NCI-H128 (cell line): ENCODE measurements around the gene ITIH1.
"Not testable (repeated sequence)": the region's sequence is repeated elsewhere in the genome, so short reads cannot be mapped to it uniquely, and the experiment has no call there.

Experiments used
- DNase-seq: peaks from one replicate; lab custom pipeline; 2025; ENCODE audit not compliant: unreplicated experiment; lab: John Stamatoyannopoulos, UW

Gene ITIH1, protein sequence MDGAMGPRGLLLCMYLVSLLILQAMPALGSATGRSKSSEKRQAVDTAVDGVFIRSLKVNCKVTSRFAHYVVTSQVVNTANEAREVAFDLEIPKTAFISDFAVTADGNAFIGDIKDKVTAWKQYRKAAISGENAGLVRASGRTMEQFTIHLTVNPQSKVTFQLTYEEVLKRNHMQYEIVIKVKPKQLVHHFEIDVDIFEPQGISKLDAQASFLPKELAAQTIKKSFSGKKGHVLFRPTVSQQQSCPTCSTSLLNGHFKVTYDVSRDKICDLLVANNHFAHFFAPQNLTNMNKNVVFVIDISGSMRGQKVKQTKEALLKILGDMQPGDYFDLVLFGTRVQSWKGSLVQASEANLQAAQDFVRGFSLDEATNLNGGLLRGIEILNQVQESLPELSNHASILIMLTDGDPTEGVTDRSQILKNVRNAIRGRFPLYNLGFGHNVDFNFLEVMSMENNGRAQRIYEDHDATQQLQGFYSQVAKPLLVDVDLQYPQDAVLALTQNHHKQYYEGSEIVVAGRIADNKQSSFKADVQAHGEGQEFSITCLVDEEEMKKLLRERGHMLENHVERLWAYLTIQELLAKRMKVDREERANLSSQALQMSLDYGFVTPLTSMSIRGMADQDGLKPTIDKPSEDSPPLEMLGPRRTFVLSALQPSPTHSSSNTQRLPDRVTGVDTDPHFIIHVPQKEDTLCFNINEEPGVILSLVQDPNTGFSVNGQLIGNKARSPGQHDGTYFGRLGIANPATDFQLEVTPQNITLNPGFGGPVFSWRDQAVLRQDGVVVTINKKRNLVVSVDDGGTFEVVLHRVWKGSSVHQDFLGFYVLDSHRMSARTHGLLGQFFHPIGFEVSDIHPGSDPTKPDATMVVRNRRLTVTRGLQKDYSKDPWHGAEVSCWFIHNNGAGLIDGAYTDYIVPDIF

GRCh38 chr3:52777127-52777958 is at the start of gene ITIH1:
Gene ITIH1 (plus strand): TSS chr3:52777599. CDS start chr3:52777616, 17 bp downstream.
- no peak for DNase-seq

DNA sequence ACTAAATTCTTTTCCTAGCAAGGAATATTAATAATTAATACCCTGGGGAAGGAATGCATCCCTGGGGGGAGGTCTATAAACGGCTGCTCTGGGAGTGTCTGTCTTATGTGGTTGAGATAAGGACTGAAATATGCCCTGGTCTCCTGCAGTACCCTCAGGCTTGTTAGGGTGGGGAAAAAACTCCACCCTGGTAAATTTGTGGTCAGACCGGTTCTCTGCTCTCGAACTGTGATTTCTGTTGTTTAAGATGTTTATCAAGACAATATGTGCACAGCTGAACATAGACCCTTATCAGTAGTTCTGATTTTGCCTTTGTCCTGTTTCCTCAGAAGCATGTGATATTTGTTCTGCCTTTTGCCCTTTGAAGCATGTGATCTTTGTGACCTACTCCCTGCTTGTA is 48.6 kb upstream of the ITIH1 start:
- not testable (repeated sequence) for DNase-seq

GRCh38 chr3:52730681-52731080 is 46.7 kb upstream of the ITIH1 start:
- no peak for DNase-seq

GRCh38 chr3:52731590-52731989 is 45.8 kb upstream of the ITIH1 start:
- DNase-seq, result no peak

GRCh38 chr3:52733256-52733891 is 44.0 kb upstream of the ITIH1 start:
- DNase-seq, result no peak

GRCh38 chr3:52739730-52740129 is 37.7 kb upstream of the ITIH1 start:
- DNase-seq, result no peak

DNA sequence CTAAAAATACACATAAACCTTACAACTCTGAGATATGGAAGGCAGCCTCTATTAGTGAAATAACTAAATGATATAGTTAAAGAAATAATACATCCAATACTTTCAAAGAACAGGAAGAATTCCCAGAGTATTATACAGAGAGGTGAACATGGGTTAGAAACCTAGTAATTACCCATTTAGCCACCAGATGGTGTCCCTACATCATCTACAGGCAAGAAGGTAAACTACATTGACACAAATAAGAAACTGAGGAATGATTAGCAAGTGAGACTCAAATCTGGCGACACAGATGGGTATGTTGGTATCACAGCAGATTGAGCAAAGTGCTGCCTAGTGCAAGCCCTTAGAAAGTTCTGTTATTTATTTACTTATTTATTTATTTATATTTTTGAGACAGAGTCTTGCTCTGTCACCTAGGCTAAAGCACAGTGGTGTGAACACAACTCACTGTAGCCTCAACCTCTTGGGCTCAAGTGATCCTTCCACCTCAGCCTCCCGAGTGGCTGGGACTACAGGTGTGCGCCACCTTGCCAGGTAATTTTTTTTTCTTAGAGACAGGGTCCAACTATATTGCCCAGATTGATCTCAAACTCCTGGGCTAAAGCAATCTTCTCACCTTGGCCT is 34.9 kb upstream of the ITIH1 start:
- no peak for DNase-seq

- no peak for DNase-seq
Measured at GRCh38 chr3:52743152-52743551, 34.2 kb upstream of the ITIH1 start.

DNA sequence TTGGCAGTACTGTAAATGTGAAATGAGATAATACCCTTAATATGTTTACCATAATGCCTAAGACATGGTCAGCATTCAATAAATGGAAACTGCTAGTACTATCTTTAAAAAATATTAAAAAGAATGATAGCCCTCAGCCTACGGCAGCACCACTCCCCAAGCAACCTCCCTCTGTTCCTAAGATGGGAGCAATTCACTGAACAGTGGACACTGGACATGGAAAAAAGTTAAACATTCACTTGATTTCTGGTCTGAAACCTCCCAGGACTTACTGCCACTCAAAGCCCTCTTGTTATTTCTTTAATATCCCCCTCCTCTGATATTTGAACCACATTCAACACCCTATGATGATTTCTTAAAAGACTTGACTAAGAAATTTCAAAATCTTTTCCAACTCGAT is 33.7 kb upstream of the ITIH1 start:
- DNase-seq, result no peak

DNA sequence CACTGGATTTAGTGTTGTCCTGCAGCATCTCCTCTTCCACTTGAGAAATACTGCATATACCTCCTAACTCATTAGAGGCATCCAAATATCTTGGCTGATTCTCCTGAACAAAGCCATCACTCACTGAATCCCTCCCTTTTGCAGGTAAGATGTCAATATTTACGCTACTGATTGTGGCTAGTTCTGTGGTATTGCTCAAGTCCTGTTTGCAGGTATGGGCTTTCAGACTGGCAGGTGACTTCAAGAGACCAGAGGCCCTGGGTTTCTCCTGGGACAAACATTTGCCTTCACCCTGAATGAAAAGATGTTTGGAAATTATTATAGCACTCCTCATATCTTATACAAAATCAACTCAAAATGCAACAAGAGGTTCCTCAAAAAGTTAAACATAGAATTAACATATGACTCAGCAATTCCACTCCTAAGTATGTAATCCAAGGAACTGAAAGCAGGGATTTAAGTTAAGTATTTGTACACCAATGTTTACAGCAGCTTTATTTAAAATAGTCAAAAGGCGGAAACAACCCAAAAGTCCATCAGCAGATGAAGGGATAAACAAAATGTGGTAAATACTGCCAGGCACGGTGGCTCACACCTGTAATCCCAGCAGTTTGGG is 25.2 kb upstream of the ITIH1 start:
- no peak for DNase-seq

DNA sequence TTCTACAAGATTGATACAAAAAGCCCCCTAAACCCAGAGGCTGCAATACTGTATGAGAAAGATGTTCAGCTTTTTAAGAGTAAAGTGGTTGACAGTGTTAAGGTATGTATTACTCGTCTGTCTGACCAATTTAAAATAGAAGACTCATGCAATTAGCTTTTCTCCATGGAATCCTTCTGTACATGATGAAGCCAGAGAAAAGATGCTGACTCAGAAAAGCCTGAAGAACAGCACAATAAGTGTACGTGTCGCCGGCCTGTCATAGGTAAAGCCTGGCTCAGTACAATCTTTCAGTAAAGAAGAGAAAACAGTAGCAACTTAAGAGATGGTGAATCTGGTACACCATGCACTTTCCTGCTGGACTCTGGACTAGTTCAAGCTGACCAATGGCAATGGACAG is 23.0 kb upstream of the ITIH1 start:
- no peak for DNase-seq

DNA sequence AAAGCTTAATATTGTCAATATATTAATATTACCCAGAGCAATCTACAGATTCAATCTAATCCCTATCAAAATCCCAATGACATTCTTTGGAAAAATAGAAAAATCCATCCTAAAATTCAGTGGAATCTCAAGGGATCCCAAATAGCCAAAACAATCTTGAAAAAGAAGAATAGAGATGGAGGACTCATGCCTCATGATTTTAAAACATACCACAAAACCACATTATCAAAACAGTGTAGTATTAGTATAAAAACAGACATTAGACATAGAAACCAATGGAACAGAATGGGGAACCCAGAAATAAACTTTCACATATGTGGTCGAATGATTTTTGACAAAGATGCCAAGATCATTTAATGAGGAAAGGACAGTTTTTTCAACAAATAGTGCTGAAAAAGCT is 21.3 kb upstream of the ITIH1 start:
- no peak for DNase-seq

- DNase-seq, result no peak
Measured at GRCh38 chr3:52763466-52763865, 13.9 kb upstream of the ITIH1 start.

GRCh38 chr3:52769786-52770455 is 7.5 kb upstream of the ITIH1 start:
- DNase-seq, result no peak

DNA sequence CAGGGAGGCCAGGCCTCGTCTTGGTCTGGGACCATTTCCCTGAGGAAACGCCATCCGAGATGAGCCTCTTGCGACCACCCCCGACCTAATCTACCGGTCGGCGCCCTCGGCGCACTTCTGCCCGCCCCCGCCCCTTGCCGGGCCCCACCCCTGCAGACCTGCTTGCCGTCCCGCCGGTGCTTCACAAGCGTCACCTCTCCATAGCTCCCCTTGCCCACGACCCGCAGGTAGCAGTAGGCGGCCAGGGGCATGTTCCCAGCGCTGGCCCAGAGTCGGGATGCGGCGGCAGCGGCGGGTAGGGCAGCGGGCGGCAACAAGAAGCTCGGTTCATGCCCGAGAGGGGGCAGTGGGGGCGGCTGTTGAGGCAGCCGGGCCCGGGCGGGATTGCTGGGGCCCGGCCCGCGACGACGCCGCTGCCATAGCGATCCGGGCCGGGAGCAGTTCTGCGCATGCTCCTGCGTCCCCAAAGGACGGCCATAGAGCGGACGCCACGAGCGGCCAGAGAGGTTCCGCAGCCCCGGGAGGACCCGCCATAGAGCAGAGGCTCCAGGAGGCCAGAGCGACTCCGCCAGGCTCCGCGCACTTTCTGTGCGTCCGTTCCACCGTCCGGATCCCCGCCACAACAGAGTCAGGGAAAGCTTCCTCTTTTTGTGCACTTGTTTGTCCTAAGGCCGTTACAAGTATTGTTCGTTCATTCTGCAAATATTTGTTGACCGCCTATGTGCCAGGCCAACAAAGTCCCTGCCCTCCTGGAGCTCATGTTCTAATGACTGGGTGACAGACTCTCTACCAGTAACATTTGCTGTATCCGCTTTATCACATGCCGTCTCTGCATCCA is 6.7 kb upstream of the ITIH1 start, which contains the start of gene NEK4:
Gene NEK4, minus strand, starts transcription at position 445 of the 838 bp plus-strand sequence. Its CDS starts 194 bp downstream, at position 251.
- DNase-seq, result peak; percentile 61

GRCh38 chr3:52771334-52771681 is 6.1 kb upstream of the ITIH1 start:
- DNase-seq, result no peak

DNA sequence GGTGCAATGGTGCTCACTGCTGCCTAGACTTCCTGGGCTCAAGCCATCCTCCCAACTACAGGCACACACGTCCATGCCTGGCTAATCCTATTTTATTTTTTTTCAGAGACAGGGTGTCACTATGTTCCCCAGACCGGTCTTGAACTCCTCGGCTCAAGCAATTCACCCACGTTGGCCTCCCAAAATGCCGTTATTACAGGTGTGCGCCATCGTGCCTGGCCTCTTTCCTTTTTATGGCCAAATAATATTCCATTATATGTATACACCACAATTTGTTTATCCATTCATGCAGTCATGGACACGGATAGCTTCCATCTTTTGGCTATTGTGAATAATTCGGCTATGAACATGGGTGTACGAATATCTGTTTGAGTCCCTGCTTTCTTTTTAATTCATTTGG is 5.7 kb upstream of the ITIH1 start:
- DNase-seq, result no peak

GRCh38 chr3:52773361-52774065 is 3.9 kb upstream of the ITIH1 start:
- DNase-seq, result no peak
